DMS114 treated with DMSO at 0.1 percent for 48 hours (cell line): ENCODE results near the gene TANGO2.

Experiments used
- DNase-seq: peaks from one replicate; lab custom pipeline; 2025; ENCODE audit not compliant: unreplicated experiment; lab: John Stamatoyannopoulos, UW

The TANGO2 gene

DNA sequence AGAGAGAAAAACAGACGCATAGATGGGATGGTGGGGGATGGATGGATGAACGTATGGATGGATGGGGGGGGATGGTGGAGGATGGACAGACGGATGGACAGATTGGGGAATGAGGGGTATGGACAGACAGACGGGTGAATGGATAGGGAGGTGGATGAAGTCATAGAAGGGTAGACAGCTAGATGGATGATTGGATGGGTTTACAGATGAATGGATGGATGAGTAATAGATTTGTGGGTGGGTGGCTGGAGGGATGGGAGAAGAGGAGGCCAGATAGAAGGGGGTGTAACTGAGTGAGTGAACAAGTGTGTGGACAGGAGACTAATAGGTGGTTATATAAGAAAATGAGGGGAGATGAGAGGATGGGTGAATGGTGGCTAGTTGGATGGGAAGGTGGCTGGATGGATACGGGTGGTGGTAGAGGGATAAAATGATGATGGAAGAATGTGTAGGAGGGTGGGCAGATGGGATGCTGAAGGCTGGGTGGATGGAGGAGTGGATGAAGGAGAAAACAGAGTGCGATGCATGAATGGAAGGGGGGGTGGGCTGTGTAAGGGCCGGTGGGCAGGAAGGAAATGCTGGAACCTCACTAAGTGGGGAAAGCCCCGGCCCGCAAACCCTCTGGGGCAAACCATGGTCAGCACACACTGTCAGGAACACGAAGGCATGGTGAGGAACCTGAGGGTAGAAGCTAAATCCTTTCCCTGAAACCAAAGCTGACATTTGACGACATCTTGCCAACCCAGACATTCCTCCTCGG is 25.9 kb upstream of the TANGO2 start:
- no peak for DNase-seq

DNA sequence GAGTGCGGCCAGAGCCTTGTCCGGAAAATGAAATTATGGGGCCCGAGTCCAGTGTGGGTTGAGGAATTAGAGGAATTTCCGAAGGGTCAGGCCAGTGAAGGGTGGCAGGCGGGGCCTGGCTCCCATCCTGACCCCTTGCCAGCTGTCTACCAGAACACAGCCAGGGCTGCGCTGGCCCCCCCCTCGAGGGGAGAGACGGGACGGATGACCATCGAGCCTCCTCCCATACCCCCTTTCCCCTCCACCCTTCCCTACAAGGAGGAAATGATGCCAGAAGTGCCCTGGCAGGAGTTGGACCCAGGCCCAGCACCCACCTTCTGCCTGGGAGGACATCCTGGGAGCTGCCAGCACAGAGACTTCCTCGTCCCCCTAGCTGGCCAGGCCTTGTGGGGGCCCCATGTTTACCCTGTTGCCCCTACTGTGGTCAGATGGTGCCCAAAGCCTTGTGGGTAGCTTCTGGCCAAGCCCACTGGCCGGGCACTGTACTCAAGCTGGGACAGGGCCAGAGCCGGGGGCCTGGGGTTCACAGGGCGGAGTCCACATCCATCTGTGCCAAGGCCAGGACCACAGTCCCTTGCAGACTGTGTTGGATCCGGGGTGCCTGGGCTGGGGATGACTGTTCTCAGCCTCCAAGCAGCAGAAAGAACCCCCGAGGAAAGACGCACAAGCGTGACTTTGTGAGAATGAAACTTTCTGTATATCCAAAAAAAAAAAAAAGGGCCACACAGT is 25.1 kb upstream of the TANGO2 start:
- DNase-seq = no peak

DNA sequence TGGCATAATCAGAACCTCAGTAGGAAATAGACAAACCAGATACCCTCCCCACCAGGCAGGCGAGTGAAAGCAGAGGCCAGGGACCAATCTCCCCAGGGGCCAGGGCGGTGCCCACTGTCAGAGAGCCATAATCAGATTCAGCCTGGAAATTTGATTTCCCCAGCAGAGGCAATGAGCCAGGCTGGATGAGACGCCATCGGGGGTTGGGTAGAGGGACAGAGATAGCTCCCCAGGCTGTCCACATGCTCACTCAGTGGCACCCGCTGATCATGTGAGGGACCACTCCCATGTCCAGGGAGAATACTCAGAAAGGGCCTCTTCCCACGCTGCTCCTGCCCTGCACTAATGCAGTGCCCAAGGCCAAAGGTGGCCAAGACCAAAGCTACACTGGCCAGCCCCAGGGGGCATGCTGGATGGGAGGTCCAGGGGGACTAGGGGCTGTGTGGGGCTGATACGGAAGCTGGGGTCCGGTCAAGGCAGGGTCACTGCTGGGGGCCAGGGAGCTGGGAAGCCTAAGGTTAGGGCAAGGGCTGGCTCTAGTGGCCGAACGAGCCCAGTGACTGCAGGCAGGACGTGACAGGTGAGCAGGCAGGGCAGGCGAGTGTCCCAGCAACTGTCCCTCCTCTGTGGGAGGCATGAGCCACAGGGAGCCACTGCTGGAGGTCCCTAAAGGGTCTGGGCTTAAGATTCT is 24.1 kb upstream of the TANGO2 start:
- DNase-seq = no peak

GRCh38 chr22:19997561-19998231 is 23.2 kb upstream of the TANGO2 start:
- no peak for DNase-seq

- DNase-seq = no peak
These were observed 22.5 kb upstream of the TANGO2 start for GRCh38 chr22:19998232-19998951.

DNA sequence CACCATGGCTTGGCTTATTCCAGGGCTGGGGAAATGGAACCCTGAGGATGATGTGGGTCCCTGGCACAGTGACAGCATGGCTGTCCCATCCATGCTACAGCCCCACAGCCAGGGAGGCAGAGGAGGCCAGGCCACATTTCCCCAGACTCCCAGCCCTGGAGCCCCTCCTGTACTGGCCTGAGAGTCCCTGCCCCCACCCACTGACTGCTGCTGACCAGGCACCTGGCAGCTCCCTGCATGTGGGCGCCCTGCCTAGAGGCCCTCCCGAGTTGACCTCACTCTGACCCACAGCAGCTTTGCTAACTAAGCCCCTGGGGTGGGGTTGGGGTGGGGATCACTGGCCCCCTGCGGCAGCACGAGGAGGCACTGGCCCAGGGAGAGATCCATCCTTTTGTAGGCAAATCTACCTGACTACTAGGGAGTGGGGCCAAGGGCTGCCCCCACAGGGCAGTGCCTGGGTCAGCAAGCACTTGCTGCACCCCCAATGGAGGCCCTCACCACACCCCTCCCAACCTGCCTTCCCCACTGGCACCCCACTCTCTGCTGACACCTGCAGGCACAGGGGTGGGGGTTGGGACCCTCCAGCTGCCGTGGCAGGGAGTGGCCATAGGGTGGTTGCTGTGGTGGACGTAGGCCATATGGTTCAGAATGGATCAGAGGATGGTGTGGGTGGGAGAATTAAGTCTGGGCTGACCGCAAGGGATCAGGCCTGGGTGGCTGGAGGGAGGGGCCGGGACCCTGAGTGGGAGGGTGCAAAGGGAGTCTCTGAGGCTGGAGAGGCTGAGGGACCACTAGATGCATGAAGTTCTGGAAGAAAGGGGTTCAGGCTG is 21.7 kb upstream of the TANGO2 start:
- no peak for DNase-seq

GRCh38 chr22:20000246-20001081 is 20.4 kb upstream of the TANGO2 start:
- no peak for DNase-seq

DNA sequence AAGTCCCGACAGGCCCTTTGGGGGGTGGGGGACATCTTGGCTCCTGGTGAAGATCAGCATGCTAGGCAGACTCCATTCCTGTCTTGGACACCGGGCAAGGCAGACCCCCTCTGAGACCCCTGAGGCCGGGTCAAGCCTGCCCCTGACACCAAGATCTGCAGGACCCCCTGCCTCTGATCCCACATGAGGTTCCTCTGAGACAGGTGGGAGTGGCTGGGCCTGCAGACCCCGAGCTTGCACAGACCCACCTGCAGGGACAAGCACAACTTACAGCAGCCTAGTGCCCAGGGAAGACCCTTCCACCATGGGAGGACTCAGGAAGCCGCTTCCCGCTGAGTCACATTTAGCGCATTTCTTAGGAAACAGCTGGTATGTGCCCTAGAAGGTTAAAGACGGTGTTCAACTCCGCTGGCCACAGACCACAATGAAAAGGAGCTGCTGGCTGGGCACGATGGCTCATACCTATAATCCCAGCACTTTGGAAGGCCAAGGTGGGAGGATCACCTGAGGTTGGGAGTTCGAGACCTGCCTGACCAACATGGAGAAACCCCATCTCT is 19.8 kb upstream of the TANGO2 start:
- no peak for DNase-seq

GRCh38 chr22:20002128-20002527 is 18.8 kb upstream of the TANGO2 start:
- DNase-seq = no peak

- DNase-seq = no peak
These were observed 18.3 kb upstream of the TANGO2 start for GRCh38 chr22:20002636-20003035.

DNA sequence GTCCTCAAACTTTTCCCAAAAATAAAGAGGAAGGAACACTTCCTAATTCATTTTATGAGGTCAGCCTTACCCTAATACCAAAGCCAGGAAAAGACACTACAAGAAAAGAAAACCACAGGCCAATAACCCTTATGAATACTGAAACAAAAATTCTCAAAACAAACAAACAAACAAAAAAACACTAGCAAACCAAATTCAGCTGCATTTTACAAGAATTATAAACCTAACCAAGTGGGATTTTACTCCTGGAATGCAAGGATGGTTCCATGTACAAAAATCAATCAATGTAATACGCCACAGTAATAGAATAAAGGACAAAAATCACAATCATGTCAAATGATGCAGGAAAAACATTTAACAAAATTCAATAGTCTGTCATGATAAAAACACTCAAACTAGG is 17.6 kb upstream of the TANGO2 start:
- no peak for DNase-seq

DNA sequence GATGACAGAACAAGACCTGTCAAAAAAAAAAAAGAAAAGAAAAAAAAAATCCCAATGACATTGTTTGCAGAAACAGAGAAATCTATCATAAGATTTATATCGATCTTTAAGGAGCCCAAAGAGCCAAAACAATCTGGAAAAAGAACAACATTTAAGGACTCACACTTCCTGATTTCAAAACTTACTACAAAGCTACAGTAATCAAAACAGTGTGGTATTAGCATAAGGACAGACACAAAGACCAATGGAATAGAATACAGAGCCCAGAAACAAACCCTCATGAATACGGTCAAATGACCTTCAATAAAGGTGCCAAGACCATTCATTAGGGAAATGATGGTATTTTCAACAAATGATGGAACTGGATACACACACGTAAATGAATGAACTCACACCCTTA is 16.4 kb upstream of the TANGO2 start:
- no peak for DNase-seq

- no peak for DNase-seq
These were observed 12.5 kb upstream of the TANGO2 start for GRCh38 chr22:20008221-20008995.

- DNase-seq = no peak
These were observed 11.9 kb upstream of the TANGO2 start for GRCh38 chr22:20009018-20009491.

- DNase-seq = no peak
These were observed 11.2 kb upstream of the TANGO2 start for GRCh38 chr22:20009582-20010306.

GRCh38 chr22:20010307-20011122 is 10.4 kb upstream of the TANGO2 start:
- DNase-seq = no peak
